HEK293 (cell line): ENCODE results near the gene RGS8.

Experiments
- KLF1 ChIP-seq: fragments of 450-650 bp; formaldehyde crosslinking; IDR thresholded peaks from 2 replicates; pipeline ENCODE4 v1.5.1; 2016; ENCODE audit warnings: missing biosample characterization, missing genetic modification characterization
- ZNF48 ChIP-seq: fragments of 450-650 bp; formaldehyde crosslinking; IDR thresholded peaks from 2 replicates; pipeline ENCODE4 v1.5.1; 2016; ENCODE audit warnings: missing biosample characterization, missing genetic modification characterization
- ZNF626 ChIP-seq: fragments of 450-650 bp; sonication (Bioruptor Pico); formaldehyde crosslinking; IDR thresholded peaks from 2 replicates; pipeline ENCODE4 v1.5.1; 2018; ENCODE audit warnings: missing biosample characterization, missing genetic modification characterization, inconsistent platforms
- TF ChIP-seq, protein P1 (sequence below): fragments of 450-650 bp; formaldehyde crosslinking; IDR thresholded peaks from 2 replicates; pipeline ENCODE4 v1.5.1; 2016; ENCODE audit warnings: missing biosample characterization, missing genetic modification characterization

DNA sequence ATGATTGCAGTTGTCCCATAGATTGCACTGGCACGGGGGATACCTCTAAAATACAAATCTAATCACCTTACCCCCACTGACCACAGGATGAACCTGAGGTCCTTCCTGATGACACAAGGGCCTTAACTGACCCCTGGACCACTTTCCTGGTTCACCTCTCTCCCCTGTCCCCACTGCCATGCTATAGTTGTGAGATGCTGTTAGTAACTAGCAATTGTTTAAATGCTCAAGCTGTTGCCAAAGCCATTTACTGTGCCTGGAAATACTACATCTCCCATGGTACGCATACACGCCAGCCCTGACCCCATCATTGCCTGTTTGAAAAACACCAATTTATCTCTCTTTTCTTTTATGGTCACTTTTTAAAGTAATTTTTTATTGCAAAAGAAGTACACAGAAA lies 29.1 kb upstream of the RGS8 start:
- TF ChIP-seq, protein P1, sequence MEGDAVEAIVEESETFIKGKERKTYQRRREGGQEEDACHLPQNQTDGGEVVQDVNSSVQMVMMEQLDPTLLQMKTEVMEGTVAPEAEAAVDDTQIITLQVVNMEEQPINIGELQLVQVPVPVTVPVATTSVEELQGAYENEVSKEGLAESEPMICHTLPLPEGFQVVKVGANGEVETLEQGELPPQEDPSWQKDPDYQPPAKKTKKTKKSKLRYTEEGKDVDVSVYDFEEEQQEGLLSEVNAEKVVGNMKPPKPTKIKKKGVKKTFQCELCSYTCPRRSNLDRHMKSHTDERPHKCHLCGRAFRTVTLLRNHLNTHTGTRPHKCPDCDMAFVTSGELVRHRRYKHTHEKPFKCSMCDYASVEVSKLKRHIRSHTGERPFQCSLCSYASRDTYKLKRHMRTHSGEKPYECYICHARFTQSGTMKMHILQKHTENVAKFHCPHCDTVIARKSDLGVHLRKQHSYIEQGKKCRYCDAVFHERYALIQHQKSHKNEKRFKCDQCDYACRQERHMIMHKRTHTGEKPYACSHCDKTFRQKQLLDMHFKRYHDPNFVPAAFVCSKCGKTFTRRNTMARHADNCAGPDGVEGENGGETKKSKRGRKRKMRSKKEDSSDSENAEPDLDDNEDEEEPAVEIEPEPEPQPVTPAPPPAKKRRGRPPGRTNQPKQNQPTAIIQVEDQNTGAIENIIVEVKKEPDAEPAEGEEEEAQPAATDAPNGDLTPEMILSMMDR (tag by site-specific recombination) = no peak
- TF ChIP-seq KLF1 (tag by site-specific recombination) (no peak), ZNF48 (no peak), ZNF626 (tag by site-specific recombination) (no peak)
